ENCODE measurements around the gene MPP2. TPM values are rescaled to one million over a fixed set of nuclear protein-coding genes. Genes with fewer than 3 reads are reported as not detected.
"Not testable (repeated sequence)": the region's sequence is repeated elsewhere in the genome, so short reads cannot be mapped to it uniquely, and the experiment has no call there.

The MPP2 gene
- total and polyA plus RNA-seq, 2 of the 13 experiments (the other 11 are each of a cell fraction or from before 2014, with no cell fraction given), result 0.20 to 1.7 TPM

- Histone ChIP-seq H3K9ac (ENCODE audit: insufficient read depth, low read depth, low read length) (no peak overlapping the region), H3K4me2 (ENCODE audit: low read depth, low read length) (no peak overlapping the region), H3K27me3 (ENCODE audit: control insufficient read depth in 1 of 2, insufficient read depth in 2 of 2, low read length in 2 of 2) (peaks cover 3 to 65% of the 10 kb centered on the region in 2 experiments), H3K4me1 (ENCODE audit: insufficient read depth, low read length) (peaks cover 54% of the 10 kb centered on the region), H3K27ac (ENCODE audit: extremely low read length, insufficient read depth, low read length) (no peak overlapping the region), H3K79me2 (ENCODE audit: insufficient read depth, low read length) (no peaks in the 10 kb centered on the region), H4K20me1 (ENCODE audit: insufficient read depth, low read length) (no peaks in the 10 kb centered on the region), H3K9me3 (ENCODE audit: low read length) (no peaks in the 10 kb centered on the region), H2AFZ (ENCODE audit: low read length) (no peak overlapping the region), H3K36me3 (replicated peaks in 1 of 2; ENCODE audit: control insufficient read depth in 1 of 2, insufficient read depth in 2 of 2, low read length in 2 of 2) (no peaks in the 10 kb centered on the region), H3K4me3 (replicated peaks in 1 of 3; ENCODE audit: insufficient read depth in 1 of 3, low read depth in 2 of 3, low read length in 3 of 3) (no peak overlapping the region)
- intact Hi-C loops (cut with micrococcal nuclease; ENCODE audit: unreplicated experiment), result no loop called here
- TF ChIP-seq AKAP8 (CRISPR knock-in tag; IDR thresholded peaks at IDR 0.05), result no peak
- TF ChIP-seq NCOA2 (CRISPR knock-in tag; IDR thresholded peaks at IDR 0.05), result no peak
- no peak for TF ChIP-seq NFRKB (IDR thresholded peaks at IDR 0.05)
- no peak for TF ChIP-seq RAD51 (IDR thresholded peaks at IDR 0.05; ENCODE audit: borderline replicate concordance)
- no peak for TF ChIP-seq ZNF280D (CRISPR knock-in tag; IDR thresholded peaks at IDR 0.05)
- TF ChIP-seq ZBTB7A (CRISPR knock-in tag; IDR thresholded peaks at IDR 0.05), result no peak
- no peak for TF ChIP-seq SIX4 (CRISPR knock-in tag; IDR thresholded peaks at IDR 0.05)
- no peak for TF ChIP-seq ZNF569 (CRISPR knock-in tag; IDR thresholded peaks at IDR 0.05; ENCODE audit: borderline replicate concordance)
- FAIRE-seq (no peak), DNase-seq (ENCODE audit: low spot score) (no peak), ATAC-seq (no peak)
- in situ Hi-C loops (cut with HindIII; ENCODE audit: extremely low pct_ligation_motif_present, low pct_unique_long_range_greater_than_20kb), result no loop called here
- ChIA-PET POLR2A (no interaction called here), CTCF (ENCODE audit: low intra/inter-chr PET ratio, low total read pairs) (no interaction called here)
- BruUV-seq (replicated peaks), result no TSS peak
- 5% methylated on average over 1 of the region's 1 CpG for WGBS (ENCODE audit: low lambda C conversion rate)
Measured at GRCh38 chr17:43928609-43929008, 21.3 kb upstream of the MPP2 start.

GRCh38 chr17:43927929-43928328, 20.6 kb upstream of the MPP2 start:
- H2AFZ ChIP-seq (ENCODE audit: low read length); ATAC-seq; H3K4me3 ChIP-seq (replicated peaks in 1 of 3; ENCODE audit: insufficient read depth in 1 of 3, low read depth in 2 of 3, low read length in 3 of 3); POLR2A ChIA-PET; DNase-seq (ENCODE audit: low spot score); intact Hi-C loops (cut with micrococcal nuclease; ENCODE audit: unreplicated experiment); CTCF ChIA-PET (ENCODE audit: low intra/inter-chr PET ratio, low total read pairs); FAIRE-seq; H3K36me3 ChIP-seq (replicated peaks in 1 of 2; ENCODE audit: control insufficient read depth in 1 of 2, insufficient read depth in 2 of 2, low read length in 2 of 2); BruUV-seq (replicated peaks); H3K9me3 ChIP-seq (ENCODE audit: low read length); H3K79me2 ChIP-seq (ENCODE audit: insufficient read depth, low read length); H3K27ac ChIP-seq (ENCODE audit: extremely low read length, insufficient read depth, low read length); in situ Hi-C loops (cut with HindIII; ENCODE audit: extremely low pct_ligation_motif_present, low pct_unique_long_range_greater_than_20kb); H4K20me1 ChIP-seq (ENCODE audit: insufficient read depth, low read length); H3K4me2 ChIP-seq (ENCODE audit: low read depth, low read length); H3K9ac ChIP-seq (ENCODE audit: insufficient read depth, low read depth, low read length): not testable (repeated sequence)
- 46% methylated on average over 5 of the region's 5 CpGs for WGBS (ENCODE audit: low lambda C conversion rate)
- H3K4me1 ChIP-seq (ENCODE audit: insufficient read depth, low read length), result peaks cover 54% of the 10 kb centered on the region
- peaks cover 3 to 63% of the 10 kb centered on the region in 2 experiments for H3K27me3 ChIP-seq (ENCODE audit: control insufficient read depth in 1 of 2, insufficient read depth in 2 of 2, low read length in 2 of 2)

Data from HepG2 (cell line).